SHP77 treated with DMSO at 0.1 percent for 48 hours (cell line): ENCODE results near the gene SYPL1.

Source experiments
- DNase-seq: peaks from one replicate; lab custom pipeline; 2025; lab: John Stamatoyannopoulos, UW

SYPL1 gene

DNA sequence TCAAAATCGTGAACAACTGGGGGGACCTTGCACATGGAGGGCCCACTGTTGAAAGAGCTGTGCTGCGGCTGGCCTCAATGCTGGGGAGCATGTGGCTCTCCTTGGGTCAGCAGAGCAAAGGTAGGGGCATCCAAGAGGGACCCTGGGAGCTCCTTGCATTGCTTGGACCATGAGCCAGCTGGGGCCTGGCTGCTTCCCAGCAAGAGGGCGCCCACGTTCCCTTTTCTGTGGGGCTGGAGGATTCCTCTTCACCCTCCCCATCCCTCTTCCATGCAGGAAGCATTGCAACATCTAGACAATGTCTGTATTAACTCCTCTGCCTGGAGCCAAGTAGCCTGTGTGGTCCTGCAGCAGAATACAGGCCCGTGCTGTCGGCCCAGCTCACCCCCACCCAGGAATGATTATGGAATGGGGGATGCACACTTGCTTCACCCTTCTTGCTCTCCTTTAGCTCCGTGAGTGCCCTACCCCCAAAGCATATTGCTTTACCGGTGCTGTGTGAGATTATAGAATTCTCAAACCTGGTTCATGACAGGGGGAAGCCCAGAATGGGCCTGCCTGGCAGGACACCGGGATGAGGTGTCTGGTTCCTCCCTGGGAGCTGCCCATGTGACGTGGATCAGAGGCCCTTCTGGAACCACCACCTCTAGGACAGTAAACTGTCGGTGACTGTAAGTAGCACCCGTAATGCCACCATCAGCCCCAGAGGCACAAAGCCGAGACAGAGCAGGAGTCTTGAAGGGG is 61.9 kb downstream of the SYPL1 start:
- no peak for DNase-seq

DNA sequence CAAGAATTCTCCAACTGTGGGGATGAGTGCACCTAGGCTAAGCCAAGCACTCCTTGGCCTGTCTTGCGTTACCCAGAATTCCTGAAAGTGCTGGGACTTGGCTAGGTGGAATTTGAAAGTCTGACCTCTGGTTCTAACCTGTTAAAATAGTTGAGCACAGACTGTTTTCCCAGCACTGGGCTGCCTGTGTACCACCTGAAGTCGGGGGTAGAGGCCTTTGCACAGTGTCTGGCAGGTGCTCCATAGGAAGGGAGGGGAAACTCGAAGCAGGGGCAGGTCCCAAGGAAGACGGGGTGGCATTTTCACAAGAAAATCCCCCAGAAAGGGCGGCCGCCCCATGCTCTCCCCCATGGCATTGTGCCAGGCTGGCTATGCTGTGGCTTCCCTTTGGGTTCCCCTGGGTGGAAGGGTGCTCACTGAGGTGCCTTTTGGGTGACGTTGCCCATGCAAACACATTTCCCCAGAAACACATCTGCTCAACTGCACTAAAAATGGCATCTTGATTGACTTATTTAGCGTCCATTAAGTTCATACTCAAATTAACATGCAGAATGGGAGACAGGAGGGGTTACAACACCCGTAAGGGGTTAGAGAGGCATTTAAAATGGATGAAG is 62.9 kb downstream of the SYPL1 start:
- DNase-seq: no peak

DNA sequence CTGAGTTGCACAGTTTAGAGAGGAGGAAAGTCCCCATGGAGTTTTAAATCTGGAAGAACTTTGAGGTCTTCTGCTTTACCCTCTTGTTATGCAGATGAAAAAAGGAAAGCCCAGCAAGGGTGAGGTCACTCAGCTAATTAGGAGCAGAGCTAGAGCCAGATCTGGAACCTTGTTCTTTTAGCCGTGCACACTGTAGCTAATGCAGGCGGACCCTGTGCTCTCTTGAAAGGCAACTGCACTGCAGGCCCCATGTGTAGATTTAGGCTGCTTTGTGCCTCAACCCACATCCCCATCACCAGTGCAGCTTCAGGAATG is 63.4 kb downstream of the SYPL1 start:
- no peak for DNase-seq

DNA sequence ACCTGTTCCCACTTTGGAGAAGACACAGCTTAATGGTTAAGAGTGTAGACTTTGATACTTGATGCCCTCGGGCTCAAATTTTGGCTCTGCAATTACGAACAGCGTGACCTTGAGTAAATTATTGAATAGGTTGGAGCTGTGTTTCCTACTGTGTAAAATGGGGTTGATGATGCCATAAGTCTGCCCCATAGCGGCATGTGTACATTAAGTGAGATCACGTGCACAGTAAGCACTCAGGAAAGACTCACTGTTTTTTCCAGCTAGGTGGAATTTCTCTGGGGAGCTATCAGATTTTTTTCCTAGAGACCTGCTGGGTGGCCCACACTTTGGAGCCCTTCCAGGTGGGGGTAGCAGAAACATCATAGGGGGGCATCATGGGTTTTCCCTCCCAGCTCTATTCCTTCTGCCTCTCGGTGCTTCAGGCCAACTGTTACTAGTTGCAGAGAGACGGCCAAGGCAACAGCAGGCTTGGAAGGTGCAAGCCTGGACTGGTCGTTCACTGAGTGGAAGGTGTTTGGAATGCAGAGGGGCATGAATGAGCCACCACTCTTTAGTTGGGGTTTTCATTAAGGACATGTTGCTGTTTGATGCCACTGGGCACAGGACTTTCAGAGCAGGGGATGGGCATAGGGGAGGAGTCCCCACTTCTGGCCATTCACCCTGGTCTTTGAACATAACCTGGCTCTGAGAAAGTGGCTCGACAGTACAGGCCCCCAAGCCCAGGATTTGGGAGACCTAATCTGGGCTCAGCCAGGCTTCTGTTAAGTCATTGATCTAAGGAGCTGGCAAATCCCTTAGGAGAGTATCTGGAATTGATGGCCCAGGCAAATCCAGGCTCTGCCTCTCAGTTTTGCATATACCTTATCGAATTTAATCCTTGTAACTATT is 64.0 kb downstream of the SYPL1 start:
- DNase-seq: no peak

DNA sequence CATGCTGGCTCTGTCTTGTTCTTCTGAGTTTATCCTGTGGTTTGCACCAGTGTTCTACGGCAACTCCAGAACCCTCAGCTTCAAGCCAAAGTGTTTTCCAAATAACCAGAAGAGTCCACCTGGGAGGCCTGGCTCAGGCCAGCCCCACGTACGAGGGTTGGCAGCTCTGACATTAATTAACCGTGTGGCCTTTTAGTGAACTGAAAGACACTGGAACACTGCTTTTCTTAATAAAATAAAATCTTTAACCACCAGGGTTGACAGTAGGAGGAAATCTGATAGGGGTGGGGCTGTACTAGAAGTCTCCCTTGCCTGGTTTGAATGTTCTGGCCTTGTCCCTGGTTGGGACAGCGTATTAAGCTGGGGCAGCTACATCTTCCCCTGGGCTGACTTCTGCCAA is 64.9 kb downstream of the SYPL1 start:
- no peak for DNase-seq

DNA sequence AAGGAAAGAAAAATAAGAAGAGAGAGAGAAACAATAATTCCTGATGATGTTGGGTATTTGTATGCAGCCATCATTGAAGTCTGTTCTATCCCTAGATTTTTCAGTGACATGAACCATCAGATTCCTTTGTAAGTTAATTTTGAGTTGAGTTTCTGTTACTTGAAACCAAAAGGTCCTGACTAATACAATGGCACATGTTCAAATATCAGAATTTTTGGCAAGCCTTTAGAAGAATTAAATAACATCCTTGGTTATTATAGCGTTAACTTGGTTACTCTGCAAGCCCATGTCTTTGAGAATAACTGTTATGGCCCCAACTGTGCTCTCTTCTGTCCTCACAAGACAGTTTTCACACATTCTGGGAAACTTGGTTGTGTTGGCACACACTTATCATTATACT is 66.5 kb downstream of the SYPL1 start:
- DNase-seq: no peak

DNA sequence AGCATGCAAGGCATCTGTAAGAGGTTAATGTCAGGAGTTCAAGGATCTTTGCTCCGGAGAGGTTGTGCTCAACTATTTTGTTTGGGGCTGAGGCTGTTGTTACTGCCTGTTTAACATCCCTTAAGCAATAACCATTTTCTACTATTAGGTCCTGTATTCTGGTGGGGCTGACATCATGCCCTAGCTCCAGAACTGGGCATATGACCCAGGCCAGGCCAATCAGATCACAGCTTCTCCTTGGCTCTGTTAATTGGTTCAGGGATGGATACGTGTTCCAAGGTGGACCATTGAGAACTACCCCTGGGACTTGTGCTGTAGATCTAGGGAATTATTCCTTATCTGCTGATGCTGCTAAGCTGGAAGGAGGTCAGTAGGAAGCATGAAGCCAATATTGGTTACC is 67.0 kb downstream of the SYPL1 start:
- DNase-seq: no peak

DNA sequence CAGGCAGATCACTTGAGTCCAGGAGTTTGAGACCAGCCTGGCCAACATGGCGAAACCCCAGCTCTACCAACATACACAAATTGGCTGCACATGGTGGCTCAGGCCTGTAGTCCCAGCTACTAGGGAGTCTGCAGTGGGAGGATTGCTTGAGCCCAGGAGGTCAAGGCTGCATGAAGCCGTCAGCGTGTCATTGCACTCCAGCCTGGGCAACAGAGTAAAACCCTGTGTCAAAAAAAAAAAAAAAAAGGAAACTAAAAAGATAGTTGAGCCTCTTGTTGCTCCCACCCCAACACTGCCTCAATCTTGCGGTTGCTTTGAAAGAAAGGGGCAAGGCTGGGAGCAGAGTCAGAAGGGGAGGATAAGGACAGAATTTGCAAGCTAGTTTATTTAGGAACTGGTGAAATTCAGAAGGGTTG is 69.9 kb downstream of the SYPL1 start:
- no peak for DNase-seq

DNA sequence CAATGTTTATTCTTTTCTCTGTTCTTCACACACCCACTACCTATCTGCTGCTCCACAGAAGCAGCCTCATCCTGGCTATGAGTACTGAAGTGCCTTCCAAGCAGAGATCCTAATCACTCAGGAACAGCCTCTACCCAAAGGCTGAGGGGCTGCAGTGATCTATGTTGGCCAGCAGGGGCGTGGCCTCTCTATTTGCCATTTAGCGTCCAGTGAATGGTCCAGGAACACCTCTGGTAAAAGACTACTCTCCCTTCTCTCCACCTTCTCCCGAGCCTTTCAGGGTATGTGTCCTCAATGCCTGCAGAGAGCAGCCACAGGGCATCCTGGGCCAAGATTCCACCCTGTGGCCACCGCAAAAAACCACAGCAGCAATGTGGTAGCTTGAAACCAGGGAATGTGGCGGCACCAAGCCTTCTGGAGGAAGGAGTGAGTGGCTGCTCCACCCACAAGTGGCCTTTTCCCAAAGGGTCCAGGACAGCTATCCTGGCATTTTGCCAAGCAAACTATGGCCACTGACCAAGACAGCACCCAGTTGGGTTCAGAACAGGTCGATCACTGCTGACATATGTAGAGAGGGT is 70.9 kb downstream of the SYPL1 start:
- no peak for DNase-seq
